Measurements from ENCODE around the gene SAP130.

DNA sequence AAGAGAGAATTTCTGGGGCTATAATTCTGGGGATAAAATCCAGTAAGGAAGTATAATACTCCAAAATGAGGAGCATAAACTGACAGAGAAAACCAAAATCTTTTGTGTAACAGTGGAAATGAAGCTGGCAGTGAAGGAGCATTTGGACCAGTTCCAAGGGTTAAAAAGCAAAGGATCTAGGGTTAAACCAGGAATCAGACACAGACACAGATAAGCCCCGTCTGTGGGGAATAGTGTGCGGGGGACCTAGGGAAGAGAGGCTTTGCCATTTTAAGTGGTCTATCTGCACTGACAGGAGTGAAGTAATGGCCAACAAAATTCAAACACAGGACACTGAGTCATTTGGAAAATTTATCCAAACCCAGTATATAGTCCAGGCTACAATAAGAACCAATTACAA is 23.4 kb downstream of the SAP130 start:
- TF ChIP-seq, protein P1, sequence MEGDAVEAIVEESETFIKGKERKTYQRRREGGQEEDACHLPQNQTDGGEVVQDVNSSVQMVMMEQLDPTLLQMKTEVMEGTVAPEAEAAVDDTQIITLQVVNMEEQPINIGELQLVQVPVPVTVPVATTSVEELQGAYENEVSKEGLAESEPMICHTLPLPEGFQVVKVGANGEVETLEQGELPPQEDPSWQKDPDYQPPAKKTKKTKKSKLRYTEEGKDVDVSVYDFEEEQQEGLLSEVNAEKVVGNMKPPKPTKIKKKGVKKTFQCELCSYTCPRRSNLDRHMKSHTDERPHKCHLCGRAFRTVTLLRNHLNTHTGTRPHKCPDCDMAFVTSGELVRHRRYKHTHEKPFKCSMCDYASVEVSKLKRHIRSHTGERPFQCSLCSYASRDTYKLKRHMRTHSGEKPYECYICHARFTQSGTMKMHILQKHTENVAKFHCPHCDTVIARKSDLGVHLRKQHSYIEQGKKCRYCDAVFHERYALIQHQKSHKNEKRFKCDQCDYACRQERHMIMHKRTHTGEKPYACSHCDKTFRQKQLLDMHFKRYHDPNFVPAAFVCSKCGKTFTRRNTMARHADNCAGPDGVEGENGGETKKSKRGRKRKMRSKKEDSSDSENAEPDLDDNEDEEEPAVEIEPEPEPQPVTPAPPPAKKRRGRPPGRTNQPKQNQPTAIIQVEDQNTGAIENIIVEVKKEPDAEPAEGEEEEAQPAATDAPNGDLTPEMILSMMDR (conservative IDR thresholded peaks at IDR 0.05; ENCODE audit: low read length) = no peak
- no peak for TF ChIP-seq EZH2phosphoT487 (IDR thresholded peaks at IDR 0.05; ENCODE audit: borderline replicate concordance)
